ENCODE data around the gene MYADM.

The MYADM gene, protein sequence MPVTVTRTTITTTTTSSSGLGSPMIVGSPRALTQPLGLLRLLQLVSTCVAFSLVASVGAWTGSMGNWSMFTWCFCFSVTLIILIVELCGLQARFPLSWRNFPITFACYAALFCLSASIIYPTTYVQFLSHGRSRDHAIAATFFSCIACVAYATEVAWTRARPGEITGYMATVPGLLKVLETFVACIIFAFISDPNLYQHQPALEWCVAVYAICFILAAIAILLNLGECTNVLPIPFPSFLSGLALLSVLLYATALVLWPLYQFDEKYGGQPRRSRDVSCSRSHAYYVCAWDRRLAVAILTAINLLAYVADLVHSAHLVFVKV

DNA sequence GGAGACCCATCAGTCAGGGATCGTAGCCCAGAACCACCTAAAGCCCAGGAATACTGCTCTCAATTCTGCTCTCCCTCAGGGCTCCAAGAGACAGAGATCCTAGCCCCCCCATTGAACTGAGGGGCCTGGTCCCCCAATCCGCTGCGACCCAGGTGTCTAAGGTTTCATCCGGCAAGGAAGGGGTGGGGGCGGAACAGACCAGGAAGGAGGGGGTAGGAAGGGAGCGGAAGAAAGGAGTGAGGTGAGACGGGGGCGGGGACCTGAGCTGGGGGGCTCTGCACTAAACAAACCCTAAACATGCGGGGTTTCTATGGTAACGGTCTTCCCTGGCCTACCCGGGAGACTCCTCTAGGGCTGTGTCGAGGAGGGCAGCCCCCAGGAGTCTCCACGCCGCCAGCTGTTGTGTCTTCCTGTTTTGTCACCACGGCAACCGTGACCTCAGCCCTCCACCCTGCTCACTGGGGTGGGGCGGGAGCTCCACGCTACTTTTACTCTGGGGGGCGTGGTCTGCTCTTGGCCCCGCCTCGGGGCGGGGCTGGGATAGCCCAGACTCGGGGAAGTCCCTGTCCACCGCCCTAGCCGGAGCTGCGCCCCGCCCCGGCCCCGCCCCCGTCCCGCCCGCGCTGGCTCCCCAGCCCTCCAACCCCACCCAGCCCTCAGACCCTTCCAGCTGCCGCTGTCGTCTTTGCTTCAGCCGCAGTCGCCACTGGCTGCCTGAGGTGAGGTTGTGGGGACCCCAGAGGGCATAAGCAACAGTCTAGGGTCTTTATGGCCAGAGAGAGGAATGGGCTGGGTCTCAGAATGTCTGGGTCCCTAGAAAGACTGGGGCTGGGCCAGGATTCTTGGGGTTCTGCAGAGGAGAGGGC, at the start of gene MYADM:
Gene MYADM, plus strand, starts transcription at position 659 of the 866 bp plus-strand sequence. CDS start 5,647 bp downstream, outside the sequence.
- no peak for TF ChIP-seq TARDBP (IDR thresholded peaks at IDR 0.05)
- no peak for TF ChIP-seq SP1 (IDR thresholded peaks at IDR 0.05)
- TF ChIP-seq HDGF (IDR thresholded peaks at IDR 0.05; ENCODE audit: borderline replicate concordance): no peak
- ChIA-PET CTCF (interaction anchor here (0.6 to 1.1 kb wide), 3 partner anchors 157 to 796 kb away, joined by 3 read pairs; no protein-coding TSS in a partner anchor), POLR2A (interaction anchor here (0.8 to 2.6 kb wide), 5 partner anchors 8 to 113 kb away, joined by 3 to 39 read pairs (median 4); no protein-coding TSS in a partner anchor)
- DNase-seq (ENCODE audit: extremely low spot score): peak; percentile 99

- ChIA-PET POLR2A (no interaction called here), CTCF (no interaction called here)
- no peak for DNase-seq (ENCODE audit: extremely low spot score)
- no peak for TF ChIP-seq TARDBP (IDR thresholded peaks at IDR 0.05)
- TF ChIP-seq FOXA1 (IDR thresholded peaks at IDR 0.05): no peak
- no peak for TF ChIP-seq L3MBTL2 (conservative IDR thresholded peaks at IDR 0.05)
- no peak for TF ChIP-seq NFRKB (IDR thresholded peaks at IDR 0.05)
- TF ChIP-seq BHLHE40 (IDR thresholded peaks at IDR 0.05; ENCODE audit: borderline replicate concordance): no peak
- TF ChIP-seq ELF4 (IDR thresholded peaks at IDR 0.05): no peak
- TF ChIP-seq CTBP1 (IDR thresholded peaks at IDR 0.05; ENCODE audit: borderline replicate concordance): no peak
- no peak for TF ChIP-seq SP1 (IDR thresholded peaks at IDR 0.05)
These were observed 48.9 kb upstream of the MYADM start for GRCh38 chr19:53818756-53819155.

DNA sequence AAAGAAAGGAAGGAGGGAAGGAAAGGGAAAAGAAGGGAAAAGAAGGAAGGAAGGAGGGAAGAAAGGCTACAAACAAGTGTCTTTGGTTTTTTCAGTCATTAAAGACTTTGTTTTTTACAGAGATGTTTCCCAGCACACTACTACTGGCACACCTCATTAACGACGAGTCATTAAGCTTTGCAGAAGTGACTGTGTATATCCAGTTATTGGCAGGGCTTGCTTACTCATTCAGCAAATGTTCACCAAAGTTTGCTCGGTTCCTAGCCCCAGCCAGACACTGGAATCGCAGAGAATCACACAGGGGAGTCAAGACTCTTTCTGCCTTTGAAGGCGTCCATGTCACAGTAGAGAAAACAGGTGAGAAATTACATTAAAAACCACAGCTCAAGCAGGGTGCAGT, 47.8 kb upstream of the MYADM start:
- no peak for DNase-seq (ENCODE audit: extremely low spot score)
- ChIA-PET CTCF (interaction anchor here (1.2 kb wide), 1 partner anchor 27 kb away, joined by 3 read pairs; no protein-coding TSS in a partner anchor), POLR2A (no interaction called here)
- TF ChIP-seq HDGF (IDR thresholded peaks at IDR 0.05; ENCODE audit: borderline replicate concordance) (no peak), ZNF384 (IDR thresholded peaks at IDR 0.05) (no peak), FOXA1 (IDR thresholded peaks at IDR 0.05) (no peak), L3MBTL2 (conservative IDR thresholded peaks at IDR 0.05) (no peak)

GRCh38 chr19:53823380-53824120, 44.1 kb upstream of the MYADM start:
- CTCF ChIA-PET: no interaction called here
- TF ChIP-seq FOXM1 (IDR thresholded peaks at IDR 0.05; ENCODE audit: borderline replicate concordance): no peak
- TF ChIP-seq HDGF (IDR thresholded peaks at IDR 0.05; ENCODE audit: borderline replicate concordance): no peak
- TF ChIP-seq SP1 (IDR thresholded peaks at IDR 0.05): no peak
- TF ChIP-seq CTBP1 (IDR thresholded peaks at IDR 0.05; ENCODE audit: borderline replicate concordance): no peak
- no peak for TF ChIP-seq PKNOX1 (IDR thresholded peaks at IDR 0.05)
- TF ChIP-seq TARDBP (IDR thresholded peaks at IDR 0.05): no peak
- no peak for TF ChIP-seq NFRKB (IDR thresholded peaks at IDR 0.05)
- no peak for TF ChIP-seq FOXK2 (IDR thresholded peaks at IDR 0.05)
- no peak for TF ChIP-seq ELF4 (IDR thresholded peaks at IDR 0.05)
- no peak for TF ChIP-seq LEF1 (IDR thresholded peaks at IDR 0.05; ENCODE audit: borderline replicate concordance)
- no peak for TF ChIP-seq SUZ12 (IDR thresholded peaks at IDR 0.05)
- TF ChIP-seq ARNT (IDR thresholded peaks at IDR 0.05): no peak
- no peak for TF ChIP-seq ZNF384 (IDR thresholded peaks at IDR 0.05)
- no peak for TF ChIP-seq FOXA1 (IDR thresholded peaks at IDR 0.05)
- TF ChIP-seq L3MBTL2 (conservative IDR thresholded peaks at IDR 0.05): no peak
- TF ChIP-seq BHLHE40 (IDR thresholded peaks at IDR 0.05; ENCODE audit: borderline replicate concordance): no peak
- no peak for DNase-seq (ENCODE audit: extremely low spot score)
- POLR2A ChIA-PET: no interaction called here

- CTCF ChIA-PET: no interaction called here
- DNase-seq (ENCODE audit: extremely low spot score): no peak
- POLR2A ChIA-PET: no interaction called here
- TF ChIP-seq PKNOX1 (IDR thresholded peaks at IDR 0.05) (no peak), TARDBP (IDR thresholded peaks at IDR 0.05) (no peak), ARNT (IDR thresholded peaks at IDR 0.05) (no peak), HDGF (IDR thresholded peaks at IDR 0.05; ENCODE audit: borderline replicate concordance) (no peak)
These were observed 43.5 kb upstream of the MYADM start, which contains the start of gene NLRP12 for GRCh38 chr19:53824134-53824611. Gene NLRP12 (minus strand): TSS chr19:53824314. CDS start chr19:53824174, 140 bp downstream.

DNA sequence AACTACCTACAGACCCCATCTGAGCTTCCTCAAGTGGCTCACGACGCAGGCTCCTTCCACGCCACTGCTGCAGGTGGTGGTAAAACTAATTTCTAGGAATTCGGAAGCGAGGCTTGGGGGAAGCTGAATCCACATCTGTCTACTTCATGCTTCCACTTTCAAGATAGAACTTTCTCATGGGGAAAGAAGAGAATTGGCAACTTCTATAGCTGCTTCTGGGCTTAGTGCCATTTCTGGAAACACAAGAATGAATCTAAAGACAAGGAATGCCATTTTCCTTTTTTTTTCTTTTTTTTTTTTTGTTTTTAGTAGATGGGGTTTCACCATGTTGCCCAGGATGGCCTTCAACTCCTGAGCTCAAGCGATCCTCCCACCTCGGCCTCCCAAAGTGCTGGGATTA, 40.8 kb upstream of the MYADM start:
- POLR2A ChIA-PET: no interaction called here
- CTCF ChIA-PET: no interaction called here
- no peak for DNase-seq (ENCODE audit: extremely low spot score)
- no peak for TF ChIP-seq PKNOX1 (IDR thresholded peaks at IDR 0.05)
- no peak for TF ChIP-seq ELF4 (IDR thresholded peaks at IDR 0.05)
- TF ChIP-seq HDGF (IDR thresholded peaks at IDR 0.05; ENCODE audit: borderline replicate concordance): no peak
- TF ChIP-seq CTBP1 (IDR thresholded peaks at IDR 0.05; ENCODE audit: borderline replicate concordance): no peak

Measured in HEK293T (cell line).